Measurements from ENCODE around the gene ZNF532. TPM values are rescaled to one million over a fixed set of nuclear protein-coding genes. Genes with fewer than 3 reads are reported as not detected.

Gene ZNF532
- total and polyA plus RNA-seq, 2 of the 13 experiments (the other 11 are each of a cell fraction or from before 2014, with no cell fraction given) = not detected

GRCh38 chr18:58866066-58866772, 1.5 kb downstream of the ZNF532 start (continued):
- TF ChIP-seq CEBPZ (IDR thresholded peaks at IDR 0.05; ENCODE audit: low read length) (no peak), SATB2 (CRISPR knock-in tag; IDR thresholded peaks at IDR 0.05) (no peak)

GRCh38 chr18:58866773-58867150, 2.1 kb downstream of the ZNF532 start:
- WGBS (ENCODE audit: low lambda C conversion rate) = 72% methylated on average over 6 of the region's 6 CpGs
- no peaks in the 10 kb centered on the region for H3K4me1 ChIP-seq (ENCODE audit: insufficient read depth, low read length)
- H3K4me3 ChIP-seq (replicated peaks in 1 of 3; ENCODE audit: insufficient read depth in 1 of 3, low read depth in 2 of 3, low read length in 3 of 3) = no peak overlapping the region
- TF ChIP-seq ELF3 (CRISPR knock-in tag; IDR thresholded peaks at IDR 0.05) (no peak), CBX5 (CRISPR knock-in tag; IDR thresholded peaks at IDR 0.05; ENCODE audit: borderline replicate concordance) (no peak), ZFYVE20 (CRISPR knock-in tag; IDR thresholded peaks at IDR 0.05; ENCODE audit: borderline replicate concordance, low read depth) (no peak), ZMAT5 (CRISPR knock-in tag; IDR thresholded peaks at IDR 0.05; ENCODE audit: borderline replicate concordance, low read depth) (no peak), SP140L (CRISPR knock-in tag; IDR thresholded peaks at IDR 0.05; ENCODE audit: borderline replicate concordance) (no peak), PITX1 (CRISPR knock-in tag; IDR thresholded peaks at IDR 0.05) (no peak), PBX3 (CRISPR knock-in tag; IDR thresholded peaks at IDR 0.05; ENCODE audit: borderline replicate concordance) (no peak), ZMAT3 (CRISPR knock-in tag; conservative IDR thresholded peaks at IDR 0.05) (no peak), ZBTB38 (CRISPR knock-in tag; IDR thresholded peaks at IDR 0.05) (no peak), PHB2 (IDR thresholded peaks at IDR 0.05; ENCODE audit: partially characterized antibody) (no peak), ISL2 (CRISPR knock-in tag; IDR thresholded peaks at IDR 0.05) (no peak)
- TF ChIP-seq, protein P1, sequence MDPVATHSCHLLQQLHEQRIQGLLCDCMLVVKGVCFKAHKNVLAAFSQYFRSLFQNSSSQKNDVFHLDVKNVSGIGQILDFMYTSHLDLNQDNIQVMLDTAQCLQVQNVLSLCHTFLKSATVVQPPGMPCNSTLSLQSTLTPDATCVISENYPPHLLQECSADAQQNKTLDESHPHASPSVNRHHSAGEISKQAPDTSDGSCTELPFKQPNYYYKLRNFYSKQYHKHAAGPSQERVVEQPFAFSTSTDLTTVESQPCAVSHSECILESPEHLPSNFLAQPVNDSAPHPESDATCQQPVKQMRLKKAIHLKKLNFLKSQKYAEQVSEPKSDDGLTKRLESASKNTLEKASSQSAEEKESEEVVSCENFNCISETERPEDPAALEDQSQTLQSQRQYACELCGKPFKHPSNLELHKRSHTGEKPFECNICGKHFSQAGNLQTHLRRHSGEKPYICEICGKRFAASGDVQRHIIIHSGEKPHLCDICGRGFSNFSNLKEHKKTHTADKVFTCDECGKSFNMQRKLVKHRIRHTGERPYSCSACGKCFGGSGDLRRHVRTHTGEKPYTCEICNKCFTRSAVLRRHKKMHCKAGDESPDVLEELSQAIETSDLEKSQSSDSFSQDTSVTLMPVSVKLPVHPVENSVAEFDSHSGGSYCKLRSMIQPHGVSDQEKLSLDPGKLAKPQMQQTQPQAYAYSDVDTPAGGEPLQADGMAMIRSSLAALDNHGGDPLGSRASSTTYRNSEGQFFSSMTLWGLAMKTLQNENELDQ (CRISPR knock-in tag; IDR thresholded peaks at IDR 0.05; ENCODE audit: borderline replicate concordance) = no peak
- TF ChIP-seq, protein P2, sequence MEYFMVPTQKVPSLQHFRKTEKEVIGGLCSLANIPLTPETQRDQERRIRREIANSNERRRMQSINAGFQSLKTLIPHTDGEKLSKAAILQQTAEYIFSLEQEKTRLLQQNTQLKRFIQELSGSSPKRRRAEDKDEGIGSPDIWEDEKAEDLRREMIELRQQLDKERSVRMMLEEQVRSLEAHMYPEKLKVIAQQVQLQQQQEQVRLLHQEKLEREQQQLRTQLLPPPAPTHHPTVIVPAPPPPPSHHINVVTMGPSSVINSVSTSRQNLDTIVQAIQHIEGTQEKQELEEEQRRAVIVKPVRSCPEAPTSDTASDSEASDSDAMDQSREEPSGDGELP (IDR thresholded peaks at IDR 0.05; ENCODE audit: borderline replicate concordance, low read depth) = no peak

More at GRCh38 chr18:58866773-58867150, 2.1 kb downstream of the ZNF532 start:
- no peak for DNase-seq (ENCODE audit: low spot score)
- Histone ChIP-seq H4K20me1 (ENCODE audit: insufficient read depth, low read length) (no peaks in the 10 kb centered on the region), H3K9ac (ENCODE audit: insufficient read depth, low read depth, low read length) (no peak overlapping the region), H3K79me2 (ENCODE audit: insufficient read depth, low read length) (no peaks in the 10 kb centered on the region), H3K4me2 (ENCODE audit: low read depth, low read length) (no peak overlapping the region), H3K9me3 (ENCODE audit: low read length) (no peaks in the 10 kb centered on the region), H3K36me3 (replicated peaks in 1 of 2; ENCODE audit: control insufficient read depth in 1 of 2, insufficient read depth in 2 of 2, low read length in 2 of 2) (no peaks in the 10 kb centered on the region), H3K27ac (ENCODE audit: extremely low read length, insufficient read depth, low read length) (no peak overlapping the region), H2AFZ (ENCODE audit: low read length) (no peak overlapping the region), H3K27me3 (ENCODE audit: control insufficient read depth in 1 of 2, insufficient read depth in 2 of 2, low read length in 2 of 2) (peaks cover 0 to 37% of the 10 kb centered on the region in 2 experiments)
- ATAC-seq = no peak
- intact Hi-C loops (cut with micrococcal nuclease; ENCODE audit: unreplicated experiment) (no loop called here), in situ Hi-C loops (cut with HindIII; ENCODE audit: extremely low pct_ligation_motif_present, low pct_unique_long_range_greater_than_20kb) (no loop called here)
- no TSS peak for BruUV-seq (replicated peaks)
- FAIRE-seq = no peak
- CTCF ChIA-PET (ENCODE audit: low intra/inter-chr PET ratio, low total read pairs) = no interaction called here
- POLR2A ChIA-PET = no interaction called here
